ENCODE data around the gene CELF5.

Gene CELF5

DNA sequence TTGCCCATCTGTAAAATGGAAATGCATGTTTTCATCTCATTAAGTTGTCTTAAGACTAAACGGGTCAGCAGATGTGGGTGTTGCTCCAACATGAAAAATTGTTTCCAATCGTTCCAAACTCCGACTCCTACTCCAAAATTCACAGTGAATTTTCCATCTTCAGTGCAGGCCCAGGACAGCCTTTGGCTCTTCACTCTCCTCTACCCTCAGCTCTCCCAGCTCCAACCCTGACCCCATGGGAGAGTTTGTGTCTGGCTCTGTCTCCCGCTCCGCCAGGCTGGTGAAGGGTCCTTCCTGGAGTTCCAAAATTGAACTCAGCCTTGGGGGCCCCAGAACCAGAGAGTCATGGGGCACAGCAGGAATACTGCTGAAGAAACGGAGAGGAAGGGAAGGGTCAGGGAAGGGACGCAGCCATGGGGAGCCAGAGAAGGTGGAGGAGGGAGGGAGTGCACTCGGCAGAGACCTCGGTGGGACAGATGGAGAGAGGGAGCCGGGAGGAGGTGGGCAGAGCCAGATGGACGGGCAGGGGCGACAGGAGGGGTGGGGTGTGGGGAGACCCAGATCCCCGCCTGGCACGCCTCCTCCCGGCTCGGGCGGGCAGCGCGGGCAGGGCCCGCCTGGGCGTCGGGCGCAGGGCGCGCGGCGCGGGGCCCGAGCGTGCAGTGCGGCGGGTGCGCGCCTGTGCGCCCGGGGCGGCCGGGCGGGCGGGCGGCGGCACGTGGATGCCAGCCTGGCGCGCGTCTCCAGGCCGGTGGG lies 45.6 kb downstream of the CELF5 start:
- DNase-seq (ENCODE audit: low read depth), result no peak
- H3K4me3 ChIP-seq (replicated peaks; ENCODE audit: low read depth, low read length), result no peak overlapping the region
- TF ChIP-seq, protein P1, sequence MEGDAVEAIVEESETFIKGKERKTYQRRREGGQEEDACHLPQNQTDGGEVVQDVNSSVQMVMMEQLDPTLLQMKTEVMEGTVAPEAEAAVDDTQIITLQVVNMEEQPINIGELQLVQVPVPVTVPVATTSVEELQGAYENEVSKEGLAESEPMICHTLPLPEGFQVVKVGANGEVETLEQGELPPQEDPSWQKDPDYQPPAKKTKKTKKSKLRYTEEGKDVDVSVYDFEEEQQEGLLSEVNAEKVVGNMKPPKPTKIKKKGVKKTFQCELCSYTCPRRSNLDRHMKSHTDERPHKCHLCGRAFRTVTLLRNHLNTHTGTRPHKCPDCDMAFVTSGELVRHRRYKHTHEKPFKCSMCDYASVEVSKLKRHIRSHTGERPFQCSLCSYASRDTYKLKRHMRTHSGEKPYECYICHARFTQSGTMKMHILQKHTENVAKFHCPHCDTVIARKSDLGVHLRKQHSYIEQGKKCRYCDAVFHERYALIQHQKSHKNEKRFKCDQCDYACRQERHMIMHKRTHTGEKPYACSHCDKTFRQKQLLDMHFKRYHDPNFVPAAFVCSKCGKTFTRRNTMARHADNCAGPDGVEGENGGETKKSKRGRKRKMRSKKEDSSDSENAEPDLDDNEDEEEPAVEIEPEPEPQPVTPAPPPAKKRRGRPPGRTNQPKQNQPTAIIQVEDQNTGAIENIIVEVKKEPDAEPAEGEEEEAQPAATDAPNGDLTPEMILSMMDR (IDR thresholded peaks at IDR 0.05; ENCODE audit: low read length, missing control alignments), result no peak

DNA sequence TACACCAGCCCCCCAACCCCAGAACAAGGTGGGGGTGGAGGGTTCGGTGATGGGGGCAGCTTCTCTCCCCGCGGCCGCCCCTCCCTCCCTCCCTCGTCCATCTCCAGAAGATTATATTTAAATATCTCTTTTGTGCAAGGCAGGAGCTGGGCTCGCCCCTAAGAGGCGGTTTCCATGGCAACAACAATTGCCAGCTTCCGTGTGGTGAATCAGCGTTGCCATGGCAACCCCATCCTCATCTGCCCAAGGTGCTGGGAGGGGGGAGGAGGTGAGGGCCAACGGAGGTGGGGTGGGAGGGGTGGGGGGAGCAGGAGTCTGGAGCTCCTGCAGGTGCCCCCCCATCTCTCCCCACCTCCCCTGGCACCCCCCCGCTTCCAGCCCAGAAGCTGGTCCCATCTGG lies 46.4 kb downstream of the CELF5 start:
- peak; percentile 44 for DNase-seq (ENCODE audit: low read depth)
- H3K4me3 ChIP-seq (replicated peaks; ENCODE audit: low read depth, low read length), result no peak overlapping the region
- TF ChIP-seq, protein P1 (IDR thresholded peaks at IDR 0.05; ENCODE audit: low read length, missing control alignments), result no peak

DNA sequence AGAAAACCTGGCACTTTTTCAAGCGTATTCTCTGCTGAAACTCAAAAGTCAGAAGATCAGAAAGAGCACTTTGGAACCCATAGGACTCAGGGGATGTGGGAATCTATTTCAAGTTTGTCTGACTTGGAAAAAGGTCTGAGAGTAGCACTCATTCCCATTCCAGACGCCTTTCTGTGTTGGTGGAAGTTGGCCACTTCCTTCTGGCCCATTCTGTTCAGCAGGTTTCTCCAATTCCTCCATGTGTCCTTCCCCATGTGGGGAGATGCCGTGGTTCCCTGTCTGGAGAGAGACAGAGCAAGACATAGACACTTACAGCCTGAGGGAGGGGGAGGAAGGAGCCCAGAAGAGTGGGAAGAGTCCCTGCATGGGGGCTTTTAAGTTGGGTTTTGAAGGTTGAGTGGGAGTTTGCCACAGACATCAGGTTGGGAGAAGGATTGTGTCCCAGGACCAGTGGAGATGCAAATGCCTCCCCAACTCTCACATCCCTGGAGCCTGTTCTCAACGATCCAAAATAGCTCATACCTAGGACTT lies 48.0 kb downstream of the CELF5 start:
- no peak for DNase-seq (ENCODE audit: low read depth)
- TF ChIP-seq, protein P1 (IDR thresholded peaks at IDR 0.05; ENCODE audit: low read length, missing control alignments), result no peak

DNA sequence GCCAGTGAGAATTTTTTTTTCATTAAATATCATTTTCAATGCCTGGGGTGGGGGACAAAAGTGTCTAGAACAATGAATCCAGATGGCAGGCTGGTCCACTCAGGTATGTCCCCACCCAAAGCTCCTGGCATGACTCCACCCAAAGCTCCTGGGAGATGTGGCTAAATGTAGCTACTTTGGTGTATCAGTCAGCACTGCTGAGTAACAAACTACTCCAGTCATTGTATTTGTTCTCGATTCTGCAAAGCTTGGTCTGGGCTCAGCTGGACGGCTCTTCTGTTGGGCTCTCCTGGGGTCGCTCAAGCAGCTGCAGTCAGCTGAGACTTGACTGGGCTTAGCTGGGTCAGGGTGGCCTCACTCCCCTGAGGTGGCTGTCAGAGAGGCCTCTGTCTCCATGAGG lies 48.5 kb downstream of the CELF5 start:
- no peak overlapping the region for H3K4me3 ChIP-seq (replicated peaks; ENCODE audit: low read depth, low read length)
- no peak for DNase-seq (ENCODE audit: low read depth)
- TF ChIP-seq, protein P1 (IDR thresholded peaks at IDR 0.05; ENCODE audit: low read length, missing control alignments), result no peak

More for the DNA sequence above, 48.0 kb downstream of the CELF5 start:
- H3K4me3 ChIP-seq (replicated peaks; ENCODE audit: low read depth, low read length), result no peak overlapping the region

DNA sequence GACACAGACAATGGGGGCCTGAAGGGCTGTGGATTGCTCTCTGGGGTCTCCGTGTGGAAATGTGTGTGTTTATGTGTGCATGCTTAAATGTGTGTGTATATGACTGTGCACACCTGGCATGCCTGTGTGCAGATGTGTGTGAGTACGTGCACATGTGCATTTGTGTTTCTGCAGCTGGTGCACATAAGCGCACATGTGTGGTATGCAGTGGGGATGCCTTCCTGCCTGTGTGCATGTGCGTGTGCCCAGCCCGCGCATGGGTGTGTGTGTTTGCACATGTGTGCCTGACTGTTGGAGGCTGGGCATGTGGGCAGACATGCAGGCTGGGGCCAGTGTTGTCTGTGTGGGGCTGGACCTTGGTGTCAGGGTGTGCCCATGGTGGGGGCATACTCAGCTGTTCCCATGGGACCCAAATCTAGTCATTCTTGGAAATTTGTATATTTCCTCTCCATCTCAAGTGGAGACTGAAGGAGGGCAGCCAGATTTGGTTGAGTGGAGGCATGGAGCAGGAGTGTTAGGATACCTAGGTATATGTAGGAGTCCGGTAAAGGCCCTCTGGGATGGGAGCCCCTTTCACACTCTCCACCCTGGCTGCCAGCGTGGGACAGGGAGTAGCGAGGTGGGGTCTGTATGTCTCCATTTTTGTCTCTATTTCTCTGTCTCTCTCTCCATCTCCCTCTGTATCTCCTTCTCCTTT lies 49.9 kb downstream of the CELF5 start:
- TF ChIP-seq, protein P1 (IDR thresholded peaks at IDR 0.05; ENCODE audit: low read length, missing control alignments), result no peak

DNA sequence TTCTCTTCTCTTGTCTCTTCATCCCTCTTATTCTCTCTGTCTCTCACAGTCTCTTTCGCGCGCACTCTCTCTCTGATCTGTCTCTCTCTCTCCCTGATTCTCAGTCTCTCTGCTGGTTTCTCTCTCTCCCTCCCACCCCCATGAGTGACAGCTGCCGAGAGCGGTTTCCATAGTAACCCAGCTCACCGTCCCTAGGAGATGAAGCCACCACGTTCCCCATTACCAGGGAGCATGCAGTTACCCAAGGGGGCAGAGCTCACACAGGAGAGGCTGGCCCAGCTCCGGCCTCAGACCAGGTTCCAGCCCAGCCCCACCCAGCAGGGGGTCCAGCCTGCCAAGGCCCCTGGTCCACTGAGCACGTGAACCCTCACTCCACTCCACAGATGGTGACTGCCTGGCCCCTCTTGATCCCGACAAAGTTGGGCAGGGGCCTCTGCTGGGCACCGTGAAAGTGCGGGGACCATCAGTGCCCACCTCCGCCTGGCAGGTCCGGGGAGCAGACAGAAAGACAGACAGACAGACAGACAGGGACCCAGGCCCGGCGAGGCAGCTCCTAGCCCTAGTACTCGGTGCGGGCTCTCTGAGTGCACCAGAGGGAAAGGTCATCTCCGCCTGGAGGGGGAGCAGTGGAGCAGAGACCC lies 50.6 kb downstream of the CELF5 start:
- TF ChIP-seq, protein P1 (IDR thresholded peaks at IDR 0.05; ENCODE audit: low read length, missing control alignments), result peak; percentile 42
- DNase-seq (ENCODE audit: low read depth), result no peak
- H3K4me3 ChIP-seq (replicated peaks; ENCODE audit: low read depth, low read length), result peak overlapping the region; percentile 41

More for the DNA sequence above, 49.9 kb downstream of the CELF5 start:
- DNase-seq (ENCODE audit: low read depth), result no peak
- H3K4me3 ChIP-seq (replicated peaks; ENCODE audit: low read depth, low read length), result no peak overlapping the region

All from fibroblast of pulmonary artery (primary cell).